H9 (cell line): ENCODE measurements around the gene GALNS. TPM values are rescaled to one million over a fixed set of nuclear protein-coding genes. Genes with fewer than 3 reads are reported as not detected.

Experiments
- DNase-seq: peaks from one replicate; pipeline ENCODE4 v3.0.0-alpha.2; 2017
- H2AFZ ChIP-seq: one replicate; pipeline ENCODE4 v1.6.1; 2013; ENCODE audit warnings: mild to moderate bottlenecking, low read length, control low read depth, moderate library complexity
- H2AK5ac ChIP-seq: 2 replicates; pipeline ENCODE4 v1.6.1; 2013; ENCODE audit warnings: low read length, control low read depth, mixed read lengths; ENCODE audit not compliant: insufficient read length
- H2BK120ac ChIP-seq: one replicate; pipeline ENCODE4 v1.6.1; 2013; ENCODE audit warnings: low read depth, mild to moderate bottlenecking, low read length, control low read depth, inconsistent platforms; ENCODE audit not compliant: poor library complexity, severe bottlenecking
- H2BK12ac ChIP-seq: 2 replicates; pipeline ENCODE4 v1.6.1; 2013; ENCODE audit warnings: low read length, control low read depth, mixed read lengths, low read depth; ENCODE audit not compliant: insufficient read length
- H2BK15ac ChIP-seq: 2 replicates; pipeline ENCODE4 v1.6.1; 2013; ENCODE audit warnings: low read depth, low read length, control low read depth
- H2BK20ac ChIP-seq: one replicate; pipeline ENCODE4 v1.6.1; 2013; ENCODE audit warnings: low read depth, mild to moderate bottlenecking, low read length, control low read depth, inconsistent platforms; ENCODE audit not compliant: poor library complexity, severe bottlenecking
- H2BK5ac ChIP-seq: 2 replicates; pipeline ENCODE4 v1.6.1; 2013; ENCODE audit warnings: low read length, control low read depth, mixed read lengths; ENCODE audit not compliant: insufficient read length
- H3K14ac ChIP-seq: 2 replicates; pipeline ENCODE4 v1.6.1; 2013; ENCODE audit warnings: low read length, control low read depth; ENCODE audit not compliant: insufficient read depth
- H3K18ac ChIP-seq: 2 replicates; pipeline ENCODE4 v1.6.1; 2013; ENCODE audit warnings: low read depth, mild to moderate bottlenecking, mixed read lengths, low read length, control low read depth; ENCODE audit not compliant: insufficient read length
- H3K23ac ChIP-seq: 2 replicates; pipeline ENCODE4 v1.6.1; 2013; ENCODE audit warnings: low read length, control low read depth, mixed read lengths, low read depth; ENCODE audit not compliant: insufficient read length
- H3K23me2 ChIP-seq: 2 replicates; pipeline ENCODE4 v1.6.1; 2013; ENCODE audit warnings: low read depth, mild to moderate bottlenecking, mixed read lengths, low read length, control low read depth; ENCODE audit not compliant: insufficient read length, poor library complexity, severe bottlenecking
- H3K27ac ChIP-seq: 2 replicates; pipeline ENCODE4 v1.5.1; 2013; ENCODE audit warnings: low read length, control low read depth, mixed read lengths, low read depth; ENCODE audit not compliant: insufficient read length
- H3K27me3 ChIP-seq: 2 replicates; pipeline ENCODE4 v1.6.1; 2013; ENCODE audit warnings: low read length, control low read depth, inconsistent platforms; ENCODE audit not compliant: insufficient read depth
- H3K4ac ChIP-seq: 2 replicates; pipeline ENCODE4 v1.6.1; 2013; ENCODE audit warnings: low read depth, mild to moderate bottlenecking, control low read depth, inconsistent platforms, low read length, moderate library complexity
- H3K4me1 ChIP-seq: 2 replicates; pipeline ENCODE4 v1.6.1; 2013; ENCODE audit warnings: low read length, control low read depth, inconsistent platforms; ENCODE audit not compliant: insufficient read depth
- H3K4me2 ChIP-seq: 2 replicates; pipeline ENCODE4 v1.6.1; 2013; ENCODE audit warnings: low read length, control low read depth, mixed read lengths; ENCODE audit not compliant: insufficient read length, insufficient read depth
- H3K56ac ChIP-seq: 2 replicates; pipeline ENCODE4 v1.6.1; 2013; ENCODE audit warnings: low read depth, mild to moderate bottlenecking, mixed read lengths, low read length, control low read depth; ENCODE audit not compliant: insufficient read length
- H3K79me1 ChIP-seq: 2 replicates; pipeline ENCODE4 v1.6.1; 2013; ENCODE audit warnings: low read depth, mild to moderate bottlenecking, moderate library complexity, low read length, control low read depth, inconsistent platforms; ENCODE audit not compliant: insufficient read depth, poor library complexity, severe bottlenecking
- H3K79me2 ChIP-seq: 2 replicates; pipeline ENCODE4 v1.6.1; 2013; ENCODE audit warnings: low read length, control low read depth, inconsistent platforms; ENCODE audit not compliant: insufficient read depth
- H3K9ac ChIP-seq: 2 replicates; pipeline ENCODE4 v1.6.1; 2013; ENCODE audit warnings: low read length, control low read depth, mixed read lengths; ENCODE audit not compliant: insufficient read length; ENCODE audit errors: extremely low read depth
- H3K9me3 ChIP-seq: one replicate; pipeline ENCODE4 v1.6.1; 2013; ENCODE audit warnings: low read depth, low read length, inconsistent platforms; ENCODE audit not compliant: control insufficient read depth
- H3T11ph ChIP-seq: one replicate; pipeline ENCODE4 v1.6.1; 2013; ENCODE audit warnings: mild to moderate bottlenecking, low read length, control low read depth, inconsistent platforms
- H4K20me1 ChIP-seq: one replicate; pipeline ENCODE4 v1.6.1; 2013; ENCODE audit not compliant: control insufficient read depth, insufficient read length, insufficient read depth
- H4K5ac ChIP-seq: 2 replicates; pipeline ENCODE4 v1.6.1; 2013; ENCODE audit warnings: low read depth, mild to moderate bottlenecking, mixed read lengths, low read length, control low read depth; ENCODE audit not compliant: insufficient read length
- H4K8ac ChIP-seq: replicated peaks from 2 replicates; pipeline ENCODE4 v1.6.1; 2013; ENCODE audit warnings: low read length, control low read depth, mixed read lengths, low read depth; ENCODE audit not compliant: insufficient read length
- H4K91ac ChIP-seq: 2 replicates; pipeline ENCODE4 v1.6.1; 2013; ENCODE audit warnings: low read depth, mild to moderate bottlenecking, moderate library complexity, mixed read lengths, low read length, control low read depth; ENCODE audit not compliant: insufficient read length
- H3K27ac Mint-ChIP-seq, 3 experiments: 2 replicates in 2 of 3; 3 replicates in 1 of 3; pipeline ENCODE4 v1.8.0; 2020 to 2021; ENCODE audit warnings: mixed read lengths in 3 of 3, mild to moderate bottlenecking in 1 of 3, moderate library complexity in 1 of 3
- H3K27me3 Mint-ChIP-seq: 2 replicates; pipeline ENCODE4 v1.8.0; 2021; ENCODE audit warnings: low read depth, mild to moderate bottlenecking, moderate library complexity, mixed read lengths
- H3K36me3 Mint-ChIP-seq, 3 experiments: 2 replicates in 2 of 3; 3 replicates in 1 of 3; pipeline ENCODE4 v1.8.0; 2020 to 2021; ENCODE audit warnings: low read depth in 3 of 3, mixed read lengths in 3 of 3; ENCODE audit not compliant: insufficient read depth in 1 of 3
- H3K4me1 Mint-ChIP-seq, 2 experiments: 2 replicates each; pipeline ENCODE4 v1.8.0; 2020; ENCODE audit warnings: mixed read lengths in 2 of 2
- H3K4me3 Mint-ChIP-seq, 2 experiments: 2 replicates in 1 of 2; 3 replicates in 1 of 2; pipeline ENCODE4 v1.8.0; 2020 to 2021; ENCODE audit warnings: mild to moderate bottlenecking in 2 of 2, mixed read lengths in 2 of 2, moderate library complexity in 1 of 2
- H3K9me3 Mint-ChIP-seq, 2 experiments: 2 replicates in 1 of 2; 3 replicates in 1 of 2; pipeline ENCODE4 v1.8.0; 2020; ENCODE audit warnings: mild to moderate bottlenecking in 2 of 2, mixed read lengths in 2 of 2, moderate library complexity in 1 of 2
- WGBS: extraction: QIAGEN DNeasy Blood & Tissue Kit; methylation state at CpG from one replicate; pipeline ENCODE4 v1.1.7; 2013; ENCODE audit warnings: missing lambda C conversion rate, low lambda C conversion rate, mixed read lengths; ENCODE audit not compliant: insufficient read length; ENCODE audit errors: extremely low coverage; 5-methylcytosine and 5-hydroxymethylcytosine counted together
- total RNA-seq: library from RNA; stranded (reverse); gene quantifications from 2 replicates; pipeline ENCODE4 v1.2.1, GENCODE V29; 2021
- TF ChIP-seq, protein P1 (sequence below): fragments of 200-600 bp; sonication (generic); conservative IDR thresholded peaks from 3 replicates; pipeline ENCODE4 v1.8.0; 2021; ENCODE audit warnings: antibody characterized with exemption, mild to moderate bottlenecking

GALNS gene
- total RNA-seq, 1 experiment from 2014 or later, result 20.3 TPM

DNA sequence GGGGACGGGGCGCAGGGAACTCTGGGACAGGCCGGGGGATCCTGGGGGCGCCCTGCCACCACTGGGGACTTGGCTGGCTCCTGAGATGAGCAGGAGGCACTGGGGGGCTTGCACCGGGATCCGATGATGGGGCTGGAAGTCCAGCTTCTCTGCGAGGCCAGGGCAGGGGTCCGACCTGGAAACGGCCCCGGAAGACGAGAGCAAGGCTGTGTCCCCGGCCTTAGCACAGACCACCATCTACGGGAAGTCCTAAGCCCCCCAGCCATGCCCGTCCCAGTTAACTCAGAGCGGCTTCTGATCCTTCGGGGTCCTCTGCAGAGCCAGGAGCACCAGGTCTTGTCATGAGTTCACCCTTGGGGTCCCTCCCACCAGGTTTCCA, 52.6 kb downstream of the GALNS start:
- Histone ChIP-seq H3K4me2 (peak overlapping the region; percentile 81), H3K79me1 (peaks cover 6% of the 10 kb centered on the region), H3K56ac (no peak overlapping the region), H3K79me2 (peaks cover 3% of the 10 kb centered on the region; the same call in 1 of the 2 replicates), H3K9me3 (no peaks in the 10 kb centered on the region), H4K20me1 (no peaks in the 10 kb centered on the region), H4K5ac (no peak overlapping the region), H3K23me2 (peaks cover 12% of the 10 kb centered on the region), H3K27ac (no peak overlapping the region), H3K14ac (peak overlapping the region; percentile 74), H3K18ac (peak overlapping the region; percentile 40), H3T11ph (no peak overlapping the region), H2AK5ac (no peak overlapping the region), H3K27me3 (no peaks in the 10 kb centered on the region), H3K23ac (no peak overlapping the region), H3K4ac (no peak overlapping the region), H2BK5ac (no peak overlapping the region), H2AFZ (no peak overlapping the region), H4K8ac (no peak overlapping the region), H2BK20ac (no peak overlapping the region), H3K9ac (peak overlapping the region; percentile 83), H3K4me1 (no peaks in the 10 kb centered on the region), H2BK120ac (no peak overlapping the region), H4K91ac (no peak overlapping the region), H2BK15ac (no peak overlapping the region), H2BK12ac (no peak overlapping the region)
- H3K27ac Mint-ChIP-seq, result peak overlapping the region in 2 of 3 experiments; percentile 73 to 92; a peak in 3 of 7 replicates
- peak overlapping the region; percentile 82 to 86 for H3K4me3 Mint-ChIP-seq
- H3K36me3 Mint-ChIP-seq, result peaks cover 14 to 47% (median 41%) of the 10 kb centered on the region in 3 experiments
- TF ChIP-seq, protein P1, sequence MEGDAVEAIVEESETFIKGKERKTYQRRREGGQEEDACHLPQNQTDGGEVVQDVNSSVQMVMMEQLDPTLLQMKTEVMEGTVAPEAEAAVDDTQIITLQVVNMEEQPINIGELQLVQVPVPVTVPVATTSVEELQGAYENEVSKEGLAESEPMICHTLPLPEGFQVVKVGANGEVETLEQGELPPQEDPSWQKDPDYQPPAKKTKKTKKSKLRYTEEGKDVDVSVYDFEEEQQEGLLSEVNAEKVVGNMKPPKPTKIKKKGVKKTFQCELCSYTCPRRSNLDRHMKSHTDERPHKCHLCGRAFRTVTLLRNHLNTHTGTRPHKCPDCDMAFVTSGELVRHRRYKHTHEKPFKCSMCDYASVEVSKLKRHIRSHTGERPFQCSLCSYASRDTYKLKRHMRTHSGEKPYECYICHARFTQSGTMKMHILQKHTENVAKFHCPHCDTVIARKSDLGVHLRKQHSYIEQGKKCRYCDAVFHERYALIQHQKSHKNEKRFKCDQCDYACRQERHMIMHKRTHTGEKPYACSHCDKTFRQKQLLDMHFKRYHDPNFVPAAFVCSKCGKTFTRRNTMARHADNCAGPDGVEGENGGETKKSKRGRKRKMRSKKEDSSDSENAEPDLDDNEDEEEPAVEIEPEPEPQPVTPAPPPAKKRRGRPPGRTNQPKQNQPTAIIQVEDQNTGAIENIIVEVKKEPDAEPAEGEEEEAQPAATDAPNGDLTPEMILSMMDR, result no peak
- whole genome bisulfite sequencing, result no CpG with 5 or more reads among the region's 16 CpGs
- H3K4me1 Mint-ChIP-seq, result peaks cover 0 to 3% of the 10 kb centered on the region in 2 experiments; a peak in 1 of 4 replicates
- H3K9me3 Mint-ChIP-seq, result no peaks in the 10 kb centered on the region
- no peaks in the 10 kb centered on the region; the same call in 1 of the 2 replicates for H3K27me3 Mint-ChIP-seq
- DNase-seq, result no peak
